GM19240 (cell line): ENCODE data around the gene NUDT16L1.

Source experiments
- DNase-seq: peaks from one replicate; pipeline ENCODE4 v3.0.0; 2011; ENCODE audit warnings: low spot score; ENCODE audit not compliant: insufficient read length

The NUDT16L1 gene

GRCh38 chr16:4663777-4664465 is 29.4 kb upstream of the NUDT16L1 start:
- DNase-seq, result no peak

GRCh38 chr16:4664538-4665418 is 28.6 kb upstream of the NUDT16L1 start:
- peak; percentile 56 for DNase-seq

- DNase-seq, result no peak
These were observed 26.7 kb upstream of the NUDT16L1 start for GRCh38 chr16:4666537-4667202.

GRCh38 chr16:4667203-4667963 is 26.0 kb upstream of the NUDT16L1 start:
- no peak for DNase-seq

GRCh38 chr16:4668313-4668960 is 24.9 kb upstream of the NUDT16L1 start:
- DNase-seq, result no peak

GRCh38 chr16:4673387-4674046 is 19.8 kb upstream of the NUDT16L1 start:
- DNase-seq, result no peak

- no peak for DNase-seq
These were observed 18.3 kb upstream of the NUDT16L1 start for GRCh38 chr16:4674926-4675530.

- no peak for DNase-seq
These were observed 17.2 kb upstream of the NUDT16L1 start for GRCh38 chr16:4675864-4676786.

- DNase-seq, result no peak
These were observed 16.5 kb upstream of the NUDT16L1 start for GRCh38 chr16:4676831-4677230.

GRCh38 chr16:4677390-4677789 is 16.0 kb upstream of the NUDT16L1 start:
- DNase-seq, result no peak

GRCh38 chr16:4677994-4678393 is 15.4 kb upstream of the NUDT16L1 start:
- DNase-seq, result no peak

- DNase-seq, result no peak
These were observed 14.8 kb upstream of the NUDT16L1 start for GRCh38 chr16:4678596-4678995.

- no peak for DNase-seq
These were observed 14.1 kb upstream of the NUDT16L1 start for GRCh38 chr16:4679156-4679849.

- no peak for DNase-seq
These were observed 13.3 kb upstream of the NUDT16L1 start for GRCh38 chr16:4679850-4680636.

- DNase-seq, result no peak
These were observed 12.5 kb upstream of the NUDT16L1 start for GRCh38 chr16:4680673-4681470.

- no peak for DNase-seq
These were observed 11.8 kb upstream of the NUDT16L1 start for GRCh38 chr16:4681471-4682083.
